Smooth muscle cell (in vitro differentiated cells): ENCODE data around the gene TPGS1. TPM values are rescaled to one million over a fixed set of nuclear protein-coding genes. Genes with fewer than 3 reads are reported as not detected.

ENCODE experiments used
- DNase-seq: peaks from one replicate; lab custom pipeline; 2025; ENCODE audit not compliant: unreplicated experiment; lab: John Stamatoyannopoulos, UW
- H2AFZ ChIP-seq: fragments of 200-600 bp; sonication (generic); 2 replicates; pipeline ENCODE4 v1.6.0; 2016; ENCODE audit warnings: antibody characterized with exemption, low read depth, mild to moderate bottlenecking
- H3F3A ChIP-seq: fragments of 200-600 bp; sonication (generic); 2 replicates; pipeline ENCODE4 v1.6.0; 2017; ENCODE audit warnings: antibody characterized with exemption, low read depth
- H3K27ac ChIP-seq: fragments of 200-600 bp; sonication (generic); 2 replicates; pipeline ENCODE4 v1.5.1; 2016; ENCODE audit warnings: low read depth, mild to moderate bottlenecking
- H3K27me3 ChIP-seq: fragments of 200-600 bp; sonication (generic); 2 replicates; pipeline ENCODE4 v1.6.1; 2016; ENCODE audit warnings: low read depth, mild to moderate bottlenecking
- H3K36me3 ChIP-seq: fragments of 200-600 bp; sonication (generic); 2 replicates; pipeline ENCODE4 v1.5.1; 2016; ENCODE audit warnings: low read depth
- H3K4me1 ChIP-seq: fragments of 200-600 bp; sonication (generic); 2 replicates; pipeline ENCODE4 v1.5.1; 2016; ENCODE audit warnings: low read depth
- H3K4me2 ChIP-seq: fragments of 200-600 bp; sonication (generic); 2 replicates; pipeline ENCODE4 v1.6.0; 2016; ENCODE audit warnings: mild to moderate bottlenecking
- H3K4me3 ChIP-seq: fragments of 200-600 bp; sonication (generic); 2 replicates; pipeline ENCODE4 v1.5.1; 2016; ENCODE audit warnings: mild to moderate bottlenecking
- H3K79me2 ChIP-seq: fragments of 200-600 bp; sonication (generic); 2 replicates; pipeline ENCODE4 v1.6.0; 2016; ENCODE audit warnings: low read depth, mild to moderate bottlenecking
- H3K9ac ChIP-seq: fragments of 200-600 bp; sonication (generic); 2 replicates; pipeline ENCODE4 v1.6.0; 2016; ENCODE audit warnings: low read depth
- H3K9me3 ChIP-seq: fragments of 200-600 bp; sonication (generic); replicated peaks from 2 replicates; pipeline ENCODE4 v1.5.1; 2016; ENCODE audit warnings: low read depth
- H4K20me1 ChIP-seq: fragments of 200-600 bp; sonication (generic); 2 replicates; pipeline ENCODE4 v1.6.0; 2016; ENCODE audit warnings: low read depth
- CTCF ChIP-seq: fragments of 200-600 bp; sonication (generic); IDR thresholded peaks from 2 replicates; pipeline ENCODE4 v1.5.1; 2017; ENCODE audit warnings: borderline replicate concordance, mild to moderate bottlenecking, antibody characterized with exemption; ENCODE audit not compliant: insufficient read depth, poor library complexity, severe bottlenecking
- WGBS: methylation state at CpG from one replicate; pipeline ENCODE4 v1.1.7; 2016; ENCODE audit warnings: low lambda C conversion rate; 5-methylcytosine and 5-hydroxymethylcytosine counted together
- polyA plus RNA-seq: library from polyadenylated mRNA; unstranded; fragments of >200 nt; fragmentation: Nextera tagmentation; extraction: Ambion mirVana; gene quantifications from 2 replicates; pipeline ENCODE4 v1.2.1, GENCODE V29; 2016
- total RNA-seq: library from RNA; depleted of rRNA; stranded (reverse); fragments of >200 nt; gene quantifications from 2 replicates; pipeline ENCODE4 v1.2.3, GENCODE V29; 2014

The TPGS1 gene
- total and polyA plus RNA-seq, 2 experiments from 2014 or later = 20.5 to 51.3 TPM

- H4K20me1 ChIP-seq = no peaks in the 10 kb centered on the region
- 91% methylated on average over 21 of the region's 22 CpGs for WGBS
- H2AFZ ChIP-seq = no peak overlapping the region
- no peaks in the 10 kb centered on the region for H3K36me3 ChIP-seq
- no peak overlapping the region for H3K4me3 ChIP-seq
- DNase-seq = no peak
- H3F3A ChIP-seq = peaks cover 10% of the 10 kb centered on the region
- H3K9ac ChIP-seq = no peak overlapping the region
- H3K9me3 ChIP-seq = no peaks in the 10 kb centered on the region
- no peaks in the 10 kb centered on the region for H3K79me2 ChIP-seq
- H3K27me3 ChIP-seq = no peaks in the 10 kb centered on the region
- TF ChIP-seq CTCF = no peak
- H3K4me1 ChIP-seq = peaks cover 14% of the 10 kb centered on the region
- H3K4me2 ChIP-seq = no peak overlapping the region
- H3K27ac ChIP-seq = no peak overlapping the region
These were observed 22.2 kb upstream of the TPGS1 start for GRCh38 chr19:485077-485476.

- TF ChIP-seq CTCF = no peak
- no peaks in the 10 kb centered on the region for H3K27me3 ChIP-seq
- H3K4me1 ChIP-seq = peaks cover 16% of the 10 kb centered on the region
- H4K20me1 ChIP-seq = no peaks in the 10 kb centered on the region
- no peak for DNase-seq
- H3K9ac ChIP-seq = no peak overlapping the region
- H3K27ac ChIP-seq = no peak overlapping the region
- no peaks in the 10 kb centered on the region for H3K79me2 ChIP-seq
- H3K9me3 ChIP-seq = no peaks in the 10 kb centered on the region
- 49% methylated on average over 23 of the region's 23 CpGs for WGBS
- no peak overlapping the region for H2AFZ ChIP-seq
- H3K4me2 ChIP-seq = no peak overlapping the region
- peaks cover 6% of the 10 kb centered on the region for H3F3A ChIP-seq
- H3K4me3 ChIP-seq = no peak overlapping the region
- no peaks in the 10 kb centered on the region for H3K36me3 ChIP-seq
These were observed 21.6 kb upstream of the TPGS1 start for GRCh38 chr19:485583-486236.

- no peaks in the 10 kb centered on the region for H3K36me3 ChIP-seq
- WGBS = 1% methylated on average over 77 of the region's 114 CpGs
- no peaks in the 10 kb centered on the region for H4K20me1 ChIP-seq
- H3K4me1 ChIP-seq = peaks cover 16% of the 10 kb centered on the region
- no peak for TF ChIP-seq CTCF
- peak; percentile 87 for DNase-seq
- H3K4me3 ChIP-seq = peak overlapping the region; percentile 98
- peak overlapping the region; percentile 89 for H3K4me2 ChIP-seq
- no peaks in the 10 kb centered on the region for H3K27me3 ChIP-seq
- H3F3A ChIP-seq = peaks cover 8% of the 10 kb centered on the region
- peak overlapping the region; percentile 96 for H2AFZ ChIP-seq
- H3K27ac ChIP-seq = peak overlapping the region; percentile 76
- H3K9me3 ChIP-seq = no peaks in the 10 kb centered on the region
- H3K79me2 ChIP-seq = no peaks in the 10 kb centered on the region
- peak overlapping the region; percentile 79 for H3K9ac ChIP-seq
These were observed 18.5 kb upstream of the TPGS1 start for GRCh38 chr19:488505-489417.
